ENCODE measurements around the gene CTXND2.
"Not testable (repeated sequence)": the region's sequence is repeated elsewhere in the genome, so short reads cannot be mapped to it uniquely, and the experiment has no call there.

CTXND2 gene

GRCh38 chr1:150887018-150887417 lies at the start of gene CTXND2:
Gene CTXND2, plus strand, starts transcription at chr1:150887136. Its CDS starts 25,179 bp downstream, at chr1:150912315.
- DNase-seq: no peak

- DNase-seq: not testable (repeated sequence)
Observed at GRCh38 chr1:150840850-150841249, 46.1 kb upstream of the CTXND2 start.

GRCh38 chr1:150841626-150842025 lies 45.3 kb upstream of the CTXND2 start:
- no peak for DNase-seq

- no peak for DNase-seq
Observed at GRCh38 chr1:150842343-150842742, 44.6 kb upstream of the CTXND2 start.

- DNase-seq: no peak
Observed at GRCh38 chr1:150842964-150843363, 44.0 kb upstream of the CTXND2 start.

- DNase-seq: no peak
Observed at GRCh38 chr1:150843474-150843873, 43.5 kb upstream of the CTXND2 start.

GRCh38 chr1:150846473-150847146 lies 40.3 kb upstream of the CTXND2 start:
- no peak for DNase-seq

GRCh38 chr1:150850801-150851362 lies 36.1 kb upstream of the CTXND2 start:
- not testable (repeated sequence) for DNase-seq

- not testable (repeated sequence) for DNase-seq
Observed at GRCh38 chr1:150852734-150853133, 34.2 kb upstream of the CTXND2 start.

GRCh38 chr1:150863724-150864123 lies 23.2 kb upstream of the CTXND2 start:
- DNase-seq: no peak

- DNase-seq: not testable (repeated sequence)
Observed at GRCh38 chr1:150864200-150864599, 22.7 kb upstream of the CTXND2 start.

- DNase-seq: no peak
Observed at GRCh38 chr1:150869683-150870082, 17.3 kb upstream of the CTXND2 start.

- DNase-seq: no peak
Observed at GRCh38 chr1:150872572-150872971, 14.4 kb upstream of the CTXND2 start.

GRCh38 chr1:150873521-150873920 lies 13.4 kb upstream of the CTXND2 start:
- DNase-seq: no peak

GRCh38 chr1:150874455-150875196 lies 12.3 kb upstream of the CTXND2 start:
- DNase-seq: no peak

GRCh38 chr1:150875197-150876118 lies 11.5 kb upstream of the CTXND2 start:
- peak in 1 of 2 experiments; percentile 15 for DNase-seq

- peak; percentile 35 to 77 for DNase-seq
Observed at GRCh38 chr1:150876119-150876454, 10.8 kb upstream of the CTXND2 start.

GRCh38 chr1:150878931-150879330 lies 8.0 kb upstream of the CTXND2 start:
- not testable (repeated sequence) for DNase-seq

GRCh38 chr1:150881331-150882070 lies 5.4 kb upstream of the CTXND2 start:
- DNase-seq: no peak

GRCh38 chr1:150883121-150883520 lies 3.8 kb upstream of the CTXND2 start:
- DNase-seq: not testable (repeated sequence)

- no peak for DNase-seq
Observed at GRCh38 chr1:150888727-150889126, 1.8 kb downstream of the CTXND2 start.

- no peak for DNase-seq
Observed at GRCh38 chr1:150890033-150890416, 3.1 kb downstream of the CTXND2 start.

Data from NCI-H2081 (cell line).